PFSK-1 (cell line): ENCODE measurements around the gene S100A12.

Experiments
- FOXP2 ChIP-seq: optimal IDR thresholded peaks from 2 replicates; pipeline ENCODE3; 2011; ENCODE audit warnings: borderline replicate concordance, control low read depth, inconsistent platforms; ENCODE audit not compliant: insufficient read depth; ENCODE audit errors: extremely low read length, extremely low read depth
- POLR2AphosphoS5 ChIP-seq: IDR thresholded peaks from 2 replicates; pipeline ENCODE4 v1.6.1; 2012; ENCODE audit warnings: low read depth, mild to moderate bottlenecking, control low read depth, low read length, moderate library complexity
- REST ChIP-seq, 2 experiments: IDR thresholded peaks; 2 replicates each; pipeline versions ENCODE4 v1.6.1 to v1.8.0; 2011 to 2012; ENCODE audit warnings: low read depth in 2 of 2, low read length in 2 of 2, control low read depth in 1 of 2, inconsistent platforms in 1 of 2, mild to moderate bottlenecking in 1 of 2, moderate library complexity in 1 of 2; ENCODE audit not compliant: insufficient read depth in 1 of 2
- SIN3A ChIP-seq: IDR thresholded peaks from 2 replicates; pipeline ENCODE4 v1.6.1; 2012; ENCODE audit warnings: mild to moderate bottlenecking, low read length, moderate library complexity, borderline replicate concordance; ENCODE audit not compliant: insufficient read depth
- TAF1 ChIP-seq: IDR thresholded peaks from 2 replicates; pipeline ENCODE4 v1.6.1; 2012; ENCODE audit warnings: low read length, control low read depth, borderline replicate concordance; ENCODE audit not compliant: insufficient read depth

The S100A12 gene

GRCh38 chr1:153404768-153405167, 29.3 kb upstream of the S100A12 start:
- TF ChIP-seq FOXP2 (no peak), REST (IDR thresholded peaks at IDR 0.05; ENCODE audit: insufficient read depth in 1 of 2, low read depth in 2 of 2, low read length in 2 of 2) (no peak), POLR2AphosphoS5 (no peak), TAF1 (no peak), SIN3A (no peak)

GRCh38 chr1:153404086-153404635, 28.7 kb upstream of the S100A12 start:
- no peak for TF ChIP-seq POLR2AphosphoS5
- TF ChIP-seq SIN3A: no peak
- no peak for TF ChIP-seq REST (IDR thresholded peaks at IDR 0.05; ENCODE audit: insufficient read depth in 1 of 2, low read depth in 2 of 2, low read length in 2 of 2)
- no peak for TF ChIP-seq TAF1
- TF ChIP-seq FOXP2: no peak

GRCh38 chr1:153403421-153404085, 28.1 kb upstream of the S100A12 start:
- TF ChIP-seq TAF1 (no peak), POLR2AphosphoS5 (no peak), SIN3A (no peak), REST (IDR thresholded peaks at IDR 0.05; ENCODE audit: insufficient read depth in 1 of 2, low read depth in 2 of 2, low read length in 2 of 2) (no peak), FOXP2 (no peak)

GRCh38 chr1:153402226-153402625, 26.8 kb upstream of the S100A12 start:
- TF ChIP-seq POLR2AphosphoS5: no peak
- no peak for TF ChIP-seq SIN3A
- no peak for TF ChIP-seq TAF1
- TF ChIP-seq REST (IDR thresholded peaks at IDR 0.05; ENCODE audit: insufficient read depth in 1 of 2, low read depth in 2 of 2, low read length in 2 of 2): no peak
- TF ChIP-seq FOXP2: no peak
